Brain microvascular endothelial cell (primary cell): ENCODE measurements around the gene SLC35F1.

Experiments
- DNase-seq: peaks from one replicate; pipeline ENCODE4 v3.0.0-alpha.2; 2020
- H3K27ac ChIP-seq: fragments of 250-450 bp; sonication (Bioruptor Pico); 2 replicates; pipeline ENCODE4 v1.5.1; 2020; ENCODE audit warnings: mild to moderate bottlenecking, moderate library complexity
- H3K27me3 ChIP-seq: fragments of 250-450 bp; sonication (Bioruptor Pico); replicated peaks from 2 replicates; pipeline ENCODE4 v1.5.1; 2020; ENCODE audit warnings: mild to moderate bottlenecking
- H3K36me3 ChIP-seq: fragments of 250-450 bp; sonication (Bioruptor Pico); replicated peaks from 2 replicates; pipeline ENCODE4 v1.5.1; 2020; ENCODE audit warnings: mild to moderate bottlenecking
- H3K4me3 ChIP-seq: 2 replicates; pipeline ENCODE4 v1.5.1; 2011; ENCODE audit warnings: low read depth, mild to moderate bottlenecking, control low read depth, low read length, moderate library complexity
- in situ Hi-C: cut with HindIII; loops from 2 replicates; pipeline ENCODE4 v1.10.0; 2017; ENCODE audit warnings: low sequenced_read_pairs, low pct_ligation_motif_present
- TF ChIP-seq, protein P1 (sequence below): IDR thresholded peaks from 2 replicates; pipeline ENCODE4 v1.5.1; 2011; ENCODE audit warnings: low read depth, mild to moderate bottlenecking, moderate library complexity, low read length, control low read depth, inconsistent platforms; ENCODE audit errors: missing control alignments

SLC35F1 gene

DNA sequence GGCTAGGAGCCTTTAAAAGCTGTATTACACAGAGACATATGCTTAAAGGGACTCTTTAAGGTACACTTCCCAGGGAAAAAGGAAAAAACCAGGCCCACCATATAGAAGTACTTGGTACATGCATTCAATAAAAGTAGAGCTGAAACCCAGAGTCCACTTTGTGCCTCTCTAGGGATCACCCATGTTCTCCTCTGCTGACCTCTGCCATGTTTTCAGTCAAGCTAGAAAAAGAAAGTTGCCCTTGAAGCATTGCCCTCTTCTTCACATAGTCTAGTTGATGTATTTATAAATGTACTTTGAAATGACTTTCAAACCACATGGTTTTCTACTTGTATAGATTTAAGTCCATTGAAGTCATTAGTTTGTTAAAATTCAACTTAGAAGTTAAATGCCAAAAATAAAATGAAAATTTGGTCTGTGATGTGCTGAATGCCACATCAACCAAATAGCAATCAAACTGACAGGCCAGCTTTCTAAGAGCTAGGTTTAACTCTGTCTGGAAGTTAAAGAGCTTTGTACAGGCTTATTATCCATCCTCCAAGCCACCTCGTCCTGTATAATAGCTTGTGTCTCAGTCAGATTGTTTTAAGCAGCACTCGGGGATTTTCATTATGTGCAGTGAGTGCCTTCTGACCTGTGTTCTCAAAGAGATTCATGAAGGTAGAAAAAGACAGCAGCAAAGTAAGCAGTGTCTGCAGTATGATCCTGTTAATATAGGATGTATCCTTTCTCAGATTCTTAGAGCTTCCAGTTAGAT lies 402.5 kb downstream of the SLC35F1 start:
- Histone ChIP-seq H3K27me3 (no peaks in the 10 kb centered on the region), H3K36me3 (no peaks in the 10 kb centered on the region), H3K4me3 (no peak overlapping the region), H3K27ac (no peak overlapping the region)
- TF ChIP-seq, protein P1, sequence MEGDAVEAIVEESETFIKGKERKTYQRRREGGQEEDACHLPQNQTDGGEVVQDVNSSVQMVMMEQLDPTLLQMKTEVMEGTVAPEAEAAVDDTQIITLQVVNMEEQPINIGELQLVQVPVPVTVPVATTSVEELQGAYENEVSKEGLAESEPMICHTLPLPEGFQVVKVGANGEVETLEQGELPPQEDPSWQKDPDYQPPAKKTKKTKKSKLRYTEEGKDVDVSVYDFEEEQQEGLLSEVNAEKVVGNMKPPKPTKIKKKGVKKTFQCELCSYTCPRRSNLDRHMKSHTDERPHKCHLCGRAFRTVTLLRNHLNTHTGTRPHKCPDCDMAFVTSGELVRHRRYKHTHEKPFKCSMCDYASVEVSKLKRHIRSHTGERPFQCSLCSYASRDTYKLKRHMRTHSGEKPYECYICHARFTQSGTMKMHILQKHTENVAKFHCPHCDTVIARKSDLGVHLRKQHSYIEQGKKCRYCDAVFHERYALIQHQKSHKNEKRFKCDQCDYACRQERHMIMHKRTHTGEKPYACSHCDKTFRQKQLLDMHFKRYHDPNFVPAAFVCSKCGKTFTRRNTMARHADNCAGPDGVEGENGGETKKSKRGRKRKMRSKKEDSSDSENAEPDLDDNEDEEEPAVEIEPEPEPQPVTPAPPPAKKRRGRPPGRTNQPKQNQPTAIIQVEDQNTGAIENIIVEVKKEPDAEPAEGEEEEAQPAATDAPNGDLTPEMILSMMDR = no peak
- DNase-seq = no peak
- in situ Hi-C loops = no loop called here

DNA sequence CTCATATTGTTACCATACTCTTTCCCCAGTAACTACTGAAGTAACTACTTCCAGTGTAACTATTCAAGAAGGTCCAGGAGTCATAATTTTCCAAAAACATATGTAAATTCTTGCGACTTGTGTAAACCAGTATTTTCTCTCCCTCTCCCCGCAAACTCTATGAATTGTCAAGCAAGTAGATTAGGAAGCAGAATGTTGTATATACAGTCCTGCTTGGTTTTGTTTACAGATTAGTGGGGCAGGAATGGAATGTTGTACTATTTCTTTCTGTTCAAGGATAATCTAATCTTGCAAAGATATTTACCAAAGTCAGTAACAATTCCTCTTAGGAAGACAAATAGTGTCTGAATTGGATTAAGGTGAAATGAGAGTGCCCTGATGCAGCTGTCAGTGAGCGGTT lies 406.1 kb downstream of the SLC35F1 start:
- DNase-seq = no peak
- Histone ChIP-seq H3K4me3 (no peak overlapping the region), H3K27me3 (no peaks in the 10 kb centered on the region), H3K27ac (no peak overlapping the region), H3K36me3 (no peaks in the 10 kb centered on the region)
- TF ChIP-seq, protein P1 = no peak
- in situ Hi-C loops = no loop called here

DNA sequence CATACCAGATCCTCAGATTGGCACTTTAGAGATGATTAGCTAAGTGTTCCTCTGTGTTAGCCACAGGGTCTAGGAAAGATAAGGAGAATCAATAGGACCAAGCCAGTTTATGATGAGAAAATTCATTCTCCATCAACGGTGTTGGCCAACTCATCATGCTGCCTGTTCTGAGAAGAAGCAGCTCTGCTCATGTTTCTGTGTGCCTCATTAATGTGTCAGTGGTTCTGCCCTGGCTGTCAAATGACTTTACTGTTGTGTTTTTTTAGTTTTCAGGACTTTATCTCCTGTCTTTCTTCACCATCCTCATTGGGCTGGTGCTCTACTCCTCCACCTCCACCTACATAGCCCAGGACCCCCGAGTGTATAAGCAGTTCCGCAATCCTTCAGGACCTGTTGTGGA lies 406.7 kb downstream of the SLC35F1 start:
- H3K27me3 ChIP-seq = no peaks in the 10 kb centered on the region
- TF ChIP-seq, protein P1 = no peak
- DNase-seq = no peak
- in situ Hi-C loops = no loop called here
- no peak overlapping the region for H3K4me3 ChIP-seq
- no peaks in the 10 kb centered on the region for H3K36me3 ChIP-seq
- H3K27ac ChIP-seq = no peak overlapping the region

DNA sequence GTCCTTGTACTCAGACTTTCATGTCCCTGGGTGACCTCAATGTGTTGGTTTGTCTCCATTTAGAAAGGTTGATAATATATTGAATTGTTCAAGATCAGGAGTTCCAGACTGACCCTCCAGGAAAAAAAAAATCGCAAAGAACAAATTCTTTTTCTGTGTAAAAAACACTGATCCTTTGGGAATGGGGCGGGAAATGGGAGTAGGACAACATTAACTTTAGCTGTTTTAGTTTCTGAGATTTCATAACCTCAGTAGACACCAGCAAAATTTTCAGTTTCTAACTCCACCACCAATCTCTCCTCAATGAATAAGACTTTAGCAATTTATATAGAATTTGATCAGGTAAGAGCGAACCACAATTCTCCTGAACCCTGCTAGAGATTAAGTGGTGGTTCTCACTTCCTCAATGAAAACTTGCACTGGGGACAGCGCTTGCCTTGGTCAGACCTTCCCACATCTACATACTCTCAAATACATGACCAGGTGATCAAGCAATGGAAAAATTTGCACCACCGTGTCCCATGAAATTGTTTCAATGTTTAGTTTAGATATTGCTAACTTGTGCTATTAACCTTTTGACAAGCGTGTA lies 409.8 kb downstream of the SLC35F1 start:
- Histone ChIP-seq H3K4me3 (no peak overlapping the region), H3K36me3 (no peaks in the 10 kb centered on the region), H3K27ac (no peak overlapping the region), H3K27me3 (no peaks in the 10 kb centered on the region)
- TF ChIP-seq, protein P1 = no peak
- in situ Hi-C loops = no loop called here
- no peak for DNase-seq

DNA sequence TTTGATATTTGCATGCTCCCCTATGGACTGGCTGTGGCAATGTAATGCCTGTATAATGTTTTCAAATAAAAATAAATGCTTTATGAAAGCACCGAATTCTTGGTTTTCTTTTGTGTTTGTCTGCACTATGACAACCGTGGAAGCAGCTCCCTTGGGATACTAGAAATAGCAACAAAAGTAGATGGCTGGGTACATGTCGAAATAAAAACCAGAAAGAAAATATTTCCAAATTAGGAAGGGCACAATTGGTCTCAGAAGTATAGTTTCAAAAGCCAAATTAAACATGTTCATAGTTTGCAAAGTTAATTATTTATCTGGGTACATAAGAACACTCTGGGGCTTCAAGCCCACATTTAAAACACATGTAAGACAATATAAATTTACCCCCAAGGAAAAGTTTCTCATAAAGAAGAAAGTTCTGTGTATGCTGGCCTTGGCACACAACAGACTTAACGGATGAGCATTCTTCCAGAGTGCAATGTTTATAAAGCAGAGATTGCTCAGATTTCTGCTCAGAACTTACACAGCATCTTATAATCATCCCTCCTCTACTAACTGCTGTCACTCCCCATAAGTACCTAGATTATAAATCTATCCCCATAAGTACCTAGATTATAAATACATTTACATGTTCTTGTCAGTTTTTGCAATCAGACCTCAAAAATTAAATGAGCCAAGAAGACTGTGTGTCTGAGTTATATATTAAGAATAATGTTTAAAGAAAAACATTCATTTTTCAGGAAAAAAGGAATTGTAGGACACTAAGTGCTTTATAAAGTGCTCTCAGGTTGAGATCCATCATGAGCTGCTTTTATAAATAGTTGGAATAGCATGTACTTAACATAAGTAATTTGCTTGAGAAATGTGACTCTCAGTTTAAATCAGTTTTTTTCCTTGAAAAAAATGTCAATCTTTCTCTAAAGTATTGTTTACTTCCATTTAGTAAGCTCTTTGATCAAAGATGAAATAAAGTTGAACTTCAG lies 410.8 kb downstream of the SLC35F1 start:
- peak; percentile 26 for DNase-seq
- Histone ChIP-seq H3K27ac (no peak overlapping the region), H3K27me3 (no peaks in the 10 kb centered on the region), H3K36me3 (no peaks in the 10 kb centered on the region), H3K4me3 (no peak overlapping the region)
- in situ Hi-C loops = no loop called here
- TF ChIP-seq, protein P1 = no peak
